Fibroblast of lung (primary cell): ENCODE measurements around the gene PDE2A.

Source experiments
- EZH2 ChIP-seq: IDR thresholded peaks from 2 replicates; pipeline ENCODE4 v1.5.1; 2012; ENCODE audit warnings: low read length, control low read depth, mild to moderate bottlenecking; ENCODE audit errors: missing control alignments
- TF ChIP-seq, protein P1 (sequence below), 2 donors: IDR thresholded peaks in 1 of 2; conservative IDR thresholded peaks in 1 of 2; 1 replicate in 1 of 2; 2 replicates in 1 of 2; pipeline ENCODE4 v1.5.1; 2011 to 2012; ENCODE audit warnings: low read length in 2 of 2, control low read depth in 1 of 2, inconsistent platforms in 1 of 2, low read depth in 1 of 2, mild to moderate bottlenecking in 1 of 2

DNA sequence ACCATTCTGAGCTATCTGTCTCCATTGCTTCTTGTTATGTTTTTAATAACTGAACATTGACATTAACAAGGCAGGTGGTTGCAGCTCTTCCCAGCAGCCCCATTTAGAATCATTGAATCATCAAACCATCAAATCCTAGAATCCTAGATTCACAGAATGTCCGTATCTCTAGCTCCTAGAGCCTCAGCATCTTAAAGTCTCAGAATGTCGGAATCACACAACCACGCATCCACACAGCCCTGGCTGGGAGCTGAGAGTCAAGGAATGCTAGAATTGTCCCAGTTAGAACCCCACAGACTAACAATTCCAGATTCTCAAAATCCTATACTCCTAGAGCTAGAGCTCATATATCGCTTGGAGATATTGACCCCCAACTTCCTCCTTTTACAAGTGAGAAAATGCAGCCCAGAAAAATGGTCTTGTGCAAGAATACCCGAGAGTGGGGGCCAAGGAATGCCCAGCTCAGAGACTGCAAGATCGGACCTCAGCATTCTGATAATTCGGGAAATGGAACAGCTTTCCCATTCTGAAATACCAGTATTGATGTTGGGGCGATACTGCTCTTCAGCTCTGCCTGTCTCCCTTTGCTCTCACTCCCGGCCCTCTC is 38.8 kb downstream of the PDE2A start:
- no peak for TF ChIP-seq EZH2
- TF ChIP-seq, protein P1, sequence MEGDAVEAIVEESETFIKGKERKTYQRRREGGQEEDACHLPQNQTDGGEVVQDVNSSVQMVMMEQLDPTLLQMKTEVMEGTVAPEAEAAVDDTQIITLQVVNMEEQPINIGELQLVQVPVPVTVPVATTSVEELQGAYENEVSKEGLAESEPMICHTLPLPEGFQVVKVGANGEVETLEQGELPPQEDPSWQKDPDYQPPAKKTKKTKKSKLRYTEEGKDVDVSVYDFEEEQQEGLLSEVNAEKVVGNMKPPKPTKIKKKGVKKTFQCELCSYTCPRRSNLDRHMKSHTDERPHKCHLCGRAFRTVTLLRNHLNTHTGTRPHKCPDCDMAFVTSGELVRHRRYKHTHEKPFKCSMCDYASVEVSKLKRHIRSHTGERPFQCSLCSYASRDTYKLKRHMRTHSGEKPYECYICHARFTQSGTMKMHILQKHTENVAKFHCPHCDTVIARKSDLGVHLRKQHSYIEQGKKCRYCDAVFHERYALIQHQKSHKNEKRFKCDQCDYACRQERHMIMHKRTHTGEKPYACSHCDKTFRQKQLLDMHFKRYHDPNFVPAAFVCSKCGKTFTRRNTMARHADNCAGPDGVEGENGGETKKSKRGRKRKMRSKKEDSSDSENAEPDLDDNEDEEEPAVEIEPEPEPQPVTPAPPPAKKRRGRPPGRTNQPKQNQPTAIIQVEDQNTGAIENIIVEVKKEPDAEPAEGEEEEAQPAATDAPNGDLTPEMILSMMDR (conservative IDR thresholded peaks at IDR 0.05 in 1 of 2, IDR thresholded peaks at IDR 0.05 in 1 of 2; ENCODE audit: low read depth in 1 of 2, low read length in 2 of 2): no peak
